Stimulated activated CD8-positive, alpha-beta memory T cell treated with anti-CD3 and anti-CD28 coated beads, Interleukin-12 subunit alpha, Interleukin-12 subunit beta, amount 100 ng/mL, for 1 hour (primary cell): Measurements from ENCODE around the gene ARHGEF11.

Source experiments
- DNase-seq: peaks from one replicate; pipeline ENCODE4 v3.0.0-alpha.2; 2020; ENCODE audit warnings: low read depth

The ARHGEF11 gene

DNA sequence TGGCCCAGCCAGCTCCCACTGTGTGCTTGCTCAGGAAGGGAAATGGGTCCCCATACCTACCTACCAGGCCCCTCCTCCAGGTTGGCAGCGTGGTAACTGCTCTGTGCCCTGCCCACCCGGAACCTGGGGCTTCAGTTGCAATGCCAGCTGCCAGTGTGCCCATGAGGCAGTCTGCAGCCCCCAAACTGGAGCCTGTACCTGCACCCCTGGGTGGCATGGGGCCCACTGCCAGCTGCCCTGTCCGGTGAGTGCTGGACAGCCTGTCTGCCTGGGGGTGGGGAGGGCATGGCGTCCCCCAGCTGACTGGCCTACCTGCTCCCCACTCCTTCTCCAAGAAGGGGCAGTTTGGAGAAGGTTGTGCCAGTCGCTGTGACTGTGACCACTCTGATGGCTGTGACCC lies 135.9 kb downstream of the ARHGEF11 start:
- no peak for DNase-seq

DNA sequence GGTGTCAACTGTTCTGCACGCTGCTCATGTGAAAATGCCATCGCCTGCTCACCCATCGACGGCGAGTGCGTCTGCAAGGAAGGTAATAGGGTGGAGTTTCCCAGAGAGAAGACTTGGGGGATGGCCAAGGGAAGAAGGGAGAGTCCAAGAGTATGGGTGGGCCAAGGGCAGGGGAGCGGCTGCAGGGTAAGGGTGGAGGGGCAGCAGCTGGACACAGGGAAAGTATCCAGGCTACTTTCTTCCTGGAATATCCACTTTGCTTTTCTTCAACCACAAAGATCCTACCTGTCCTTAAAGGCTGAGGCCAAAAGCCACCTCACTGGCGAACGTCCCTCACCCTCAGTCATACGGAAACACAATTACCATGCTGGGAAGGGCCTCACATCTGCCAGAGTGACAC lies 136.6 kb downstream of the ARHGEF11 start:
- DNase-seq = no peak

DNA sequence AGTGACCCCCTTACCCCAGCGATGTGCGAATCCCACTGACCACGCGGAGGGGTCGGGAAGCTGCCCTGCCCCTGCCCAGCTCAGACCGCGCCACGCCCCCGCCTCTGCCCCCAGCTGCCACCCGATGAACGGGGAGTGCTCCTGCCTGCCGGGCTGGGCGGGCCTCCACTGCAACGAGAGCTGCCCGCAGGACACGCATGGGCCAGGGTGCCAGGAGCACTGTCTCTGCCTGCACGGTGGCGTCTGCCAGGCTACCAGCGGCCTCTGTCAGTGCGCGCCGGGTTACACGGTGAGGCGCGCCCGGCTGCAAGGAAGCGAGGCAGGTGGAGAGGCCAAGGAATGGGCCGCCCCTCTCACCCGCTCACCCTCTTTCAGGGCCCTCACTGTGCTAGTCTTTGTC lies 137.0 kb downstream of the ARHGEF11 start:
- no peak for DNase-seq

DNA sequence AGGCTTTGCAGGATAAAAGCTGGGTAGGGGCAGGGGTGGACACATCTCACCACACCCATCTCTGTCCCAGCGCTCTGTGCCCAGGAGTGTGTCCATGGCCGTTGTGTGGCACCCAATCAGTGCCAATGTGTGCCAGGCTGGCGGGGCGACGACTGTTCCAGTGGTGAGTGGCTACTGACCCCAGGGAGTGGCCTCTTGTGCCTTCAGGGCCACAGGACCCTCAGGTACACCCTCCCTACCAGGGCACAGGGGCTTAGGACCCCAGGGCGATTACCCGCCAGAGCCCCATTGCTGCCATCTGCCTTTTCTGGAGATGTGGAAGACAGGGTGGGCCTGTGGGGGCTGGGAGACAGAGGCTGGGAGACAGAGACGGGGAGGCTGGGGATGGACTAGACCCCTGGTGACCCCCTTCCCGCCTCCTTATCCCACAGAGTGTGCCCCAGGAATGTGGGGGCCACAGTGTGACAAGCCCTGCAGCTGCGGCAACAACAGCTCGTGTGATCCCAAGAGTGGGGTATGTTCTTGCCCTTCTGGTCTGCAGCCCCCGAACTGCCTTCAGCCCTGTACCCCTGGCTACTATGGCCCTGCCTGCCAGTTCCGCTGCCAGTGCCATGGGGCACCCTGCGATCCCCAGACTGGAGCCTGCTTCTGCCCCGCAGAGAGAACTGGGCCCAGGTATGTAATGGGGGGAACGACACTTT lies 139.2 kb downstream of the ARHGEF11 start:
- no peak for DNase-seq

DNA sequence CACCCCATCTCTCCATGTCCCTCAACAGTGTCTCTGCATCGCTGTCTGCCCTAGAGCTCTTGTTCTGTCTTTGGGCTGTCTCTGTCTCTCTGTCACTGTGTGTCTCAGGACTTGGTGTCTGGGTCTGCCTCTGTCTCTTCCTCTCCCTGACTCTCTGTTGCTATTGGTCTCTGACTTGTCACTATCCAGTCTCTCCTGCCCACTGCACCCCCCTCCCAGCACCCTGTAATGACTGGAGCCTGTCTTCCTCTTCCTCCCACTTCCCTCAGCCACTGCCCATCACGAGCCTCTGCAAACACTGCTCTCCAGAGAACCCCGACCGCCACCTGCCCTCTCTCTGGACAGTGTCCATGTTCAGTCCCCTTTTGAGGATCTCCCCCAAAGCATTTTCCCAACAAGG lies 139.9 kb downstream of the ARHGEF11 start:
- DNase-seq = no peak

DNA sequence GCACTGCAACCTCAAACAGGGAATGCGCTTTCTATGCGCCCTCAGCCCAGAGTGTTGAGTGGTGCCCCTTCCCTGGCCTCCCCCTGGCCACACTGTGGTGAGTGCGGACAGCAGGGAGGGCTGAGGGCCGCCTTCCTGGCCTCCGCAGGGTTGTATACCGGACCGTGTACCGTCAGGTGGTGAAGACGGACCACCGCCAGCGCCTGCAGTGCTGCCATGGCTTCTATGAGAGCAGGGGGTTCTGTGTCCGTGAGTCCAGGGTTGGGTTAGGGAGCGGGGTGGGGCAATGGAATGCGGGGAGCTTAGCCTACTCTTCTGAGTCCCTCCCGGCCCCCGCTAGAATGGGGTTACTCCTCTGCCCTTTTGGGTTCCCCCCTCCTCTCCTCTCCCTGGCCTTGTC lies 140.4 kb downstream of the ARHGEF11 start:
- no peak for DNase-seq

DNA sequence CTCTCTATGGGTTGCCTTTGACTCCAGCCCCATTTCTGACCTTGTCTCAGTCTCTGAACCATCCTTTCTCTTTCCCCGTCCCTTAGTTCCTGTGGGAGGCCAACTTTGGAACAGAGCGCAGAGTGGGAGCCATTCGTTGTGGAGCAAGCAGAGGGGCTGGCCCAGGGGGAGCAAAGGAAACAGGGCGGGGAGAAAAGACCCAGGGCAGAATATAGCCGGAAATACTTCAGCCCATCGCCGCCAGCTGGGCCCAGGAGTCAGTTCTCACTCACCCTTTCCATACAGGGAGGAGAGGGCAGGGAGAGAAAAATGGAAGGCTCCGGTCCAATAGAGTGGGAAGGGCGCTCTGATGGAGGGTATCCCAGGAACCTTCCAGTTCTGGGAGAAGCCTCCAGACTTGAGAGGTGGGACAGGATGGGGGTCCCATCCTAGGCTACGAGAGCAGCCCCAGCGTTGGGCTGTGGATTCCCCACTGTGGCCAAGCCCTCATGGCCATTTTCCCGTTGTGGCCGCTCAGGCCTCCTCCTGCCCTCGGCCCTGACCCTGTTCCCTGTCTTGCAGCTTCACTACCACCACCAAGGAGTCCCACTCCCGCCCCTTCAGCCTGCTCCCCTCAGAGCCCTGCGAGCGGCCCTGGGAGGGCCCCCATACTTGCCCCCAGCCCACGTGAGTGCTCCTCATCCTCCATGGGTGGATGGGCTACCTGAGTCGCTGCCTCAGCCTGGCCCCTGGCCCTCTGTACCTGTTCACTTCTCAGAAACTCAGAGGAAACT lies 141.2 kb downstream of the ARHGEF11 start:
- no peak for DNase-seq

DNA sequence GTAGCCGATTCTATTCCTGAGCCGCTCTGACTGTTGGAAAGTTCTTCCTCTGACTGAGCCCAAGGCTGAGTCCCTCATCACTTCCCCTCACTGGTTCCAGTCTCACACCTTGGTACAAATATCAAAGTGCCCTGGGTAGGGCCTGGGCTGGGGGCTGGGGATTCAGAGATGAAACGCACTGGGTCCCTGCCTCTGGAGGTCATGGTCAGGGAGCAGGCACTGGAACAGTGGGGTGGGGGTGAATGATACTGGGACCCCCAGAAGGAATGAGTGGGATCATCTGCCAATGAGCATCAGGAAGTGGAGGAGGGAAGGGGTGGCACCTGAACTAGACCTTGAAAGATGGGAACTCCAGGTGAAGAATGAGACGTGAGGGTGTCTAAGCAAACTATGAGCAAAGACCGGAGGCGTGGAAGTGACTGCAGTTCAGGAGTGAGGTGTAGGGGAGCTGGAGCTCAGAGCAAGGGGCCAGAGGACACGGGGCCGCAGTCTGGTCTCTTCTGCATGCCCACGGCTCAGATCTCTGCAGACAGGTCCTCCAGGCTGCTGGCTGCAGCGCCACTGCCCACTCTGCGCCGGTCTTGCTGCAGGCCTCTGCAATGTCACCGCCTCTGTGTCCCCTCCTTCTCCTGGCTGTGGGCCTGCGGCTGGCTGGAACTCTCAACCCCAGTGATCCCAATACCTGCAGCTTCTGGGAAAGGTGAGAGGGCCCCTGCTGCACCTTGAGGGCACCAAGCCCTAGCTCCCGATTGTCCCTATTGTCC lies 142.0 kb downstream of the ARHGEF11 start:
- DNase-seq = no peak

DNA sequence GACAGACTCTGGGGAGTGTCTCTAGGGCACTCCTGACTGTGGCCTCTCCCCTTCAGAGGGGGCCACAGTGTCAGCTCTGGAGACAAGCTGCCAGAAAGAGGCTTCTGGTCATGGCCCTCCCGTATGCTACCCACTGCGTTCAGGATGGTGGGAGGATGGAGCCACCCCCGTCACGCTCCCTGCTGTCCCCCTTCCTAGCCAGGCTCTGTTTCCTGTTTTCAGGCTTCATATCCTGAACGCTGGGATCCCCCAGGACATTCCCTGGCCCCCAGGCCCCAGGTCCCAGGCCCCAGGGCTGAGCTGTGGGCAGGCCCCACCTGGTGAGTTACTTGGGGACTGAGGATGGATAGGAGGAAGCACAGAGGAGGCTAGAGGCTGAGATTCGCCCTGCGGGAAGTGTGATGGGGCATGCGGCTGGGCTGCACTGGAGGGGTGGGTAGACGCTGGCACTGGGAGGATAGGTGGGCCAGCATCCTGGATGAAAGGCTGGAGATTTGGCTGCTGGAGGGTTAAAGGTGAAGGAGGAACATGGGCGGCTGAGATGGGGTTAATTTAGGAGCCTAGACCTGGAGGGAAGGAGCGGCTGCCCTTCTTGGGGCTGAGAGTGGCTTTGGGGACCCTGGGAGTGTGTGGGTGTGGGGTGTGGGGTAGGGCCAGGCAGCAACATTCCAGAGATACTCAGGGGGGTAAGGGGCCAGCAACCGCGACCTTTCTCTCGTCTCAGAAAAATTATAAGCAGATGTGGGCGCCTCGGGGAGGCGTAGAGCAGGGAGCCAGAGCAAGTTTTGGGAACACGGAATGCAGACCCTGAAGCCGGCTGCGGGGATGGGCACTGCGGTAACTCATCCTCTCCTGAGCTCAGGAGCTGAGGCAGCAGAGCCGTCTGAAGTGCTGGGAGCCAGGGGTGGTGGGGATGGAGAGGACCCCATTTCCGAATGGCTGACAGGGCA lies 143.3 kb downstream of the ARHGEF11 start:
- no peak for DNase-seq

DNA sequence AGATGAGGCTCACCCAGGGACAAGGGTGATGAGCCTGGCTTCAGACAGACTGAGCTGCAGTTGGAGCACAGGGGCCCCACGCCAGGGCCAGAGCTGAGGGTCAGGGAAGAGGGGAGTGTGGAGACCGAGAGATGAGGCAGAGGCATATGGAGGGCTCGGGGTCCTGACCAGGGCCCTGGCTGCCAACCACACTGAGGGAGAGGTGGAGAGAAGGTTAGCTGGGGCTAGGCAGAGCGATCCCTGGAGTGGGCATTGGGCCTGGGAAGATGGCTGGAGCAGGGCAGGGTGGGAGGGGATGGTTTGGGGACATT lies 144.0 kb downstream of the ARHGEF11 start:
- no peak for DNase-seq

DNA sequence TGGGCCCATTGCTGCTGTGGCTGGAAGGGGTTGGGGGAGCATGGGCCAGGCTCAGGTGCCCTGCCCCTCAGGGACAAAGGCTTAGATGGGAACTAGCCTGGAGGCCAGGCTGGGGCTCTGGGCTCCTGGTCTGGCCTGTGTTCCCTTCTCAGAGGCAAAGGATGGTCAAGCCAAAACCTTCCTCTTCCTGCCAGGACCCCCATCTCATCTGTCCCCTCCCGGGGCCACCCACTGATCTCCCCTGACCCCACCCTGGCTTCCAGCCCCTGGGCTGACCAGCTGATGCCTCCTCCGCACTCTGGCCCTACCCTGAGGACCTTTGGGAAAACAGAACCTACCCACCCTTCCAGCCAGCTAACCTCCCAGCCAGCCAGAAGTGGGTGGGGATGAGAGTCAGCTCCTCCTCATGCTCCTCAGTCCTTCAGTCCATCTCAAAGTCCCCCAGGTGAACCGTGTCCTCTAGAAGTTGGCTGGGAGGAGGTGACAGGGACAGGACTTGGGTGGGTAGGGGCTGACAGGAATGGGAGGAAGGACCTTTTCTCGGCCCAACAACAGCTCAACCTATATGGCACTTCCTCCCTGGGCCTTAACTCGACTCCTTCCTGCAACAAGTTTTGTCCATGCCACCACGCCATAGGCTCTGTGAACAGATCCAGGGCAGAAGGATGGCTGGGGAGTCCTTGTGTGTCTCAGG lies 144.5 kb downstream of the ARHGEF11 start:
- DNase-seq = no peak

DNA sequence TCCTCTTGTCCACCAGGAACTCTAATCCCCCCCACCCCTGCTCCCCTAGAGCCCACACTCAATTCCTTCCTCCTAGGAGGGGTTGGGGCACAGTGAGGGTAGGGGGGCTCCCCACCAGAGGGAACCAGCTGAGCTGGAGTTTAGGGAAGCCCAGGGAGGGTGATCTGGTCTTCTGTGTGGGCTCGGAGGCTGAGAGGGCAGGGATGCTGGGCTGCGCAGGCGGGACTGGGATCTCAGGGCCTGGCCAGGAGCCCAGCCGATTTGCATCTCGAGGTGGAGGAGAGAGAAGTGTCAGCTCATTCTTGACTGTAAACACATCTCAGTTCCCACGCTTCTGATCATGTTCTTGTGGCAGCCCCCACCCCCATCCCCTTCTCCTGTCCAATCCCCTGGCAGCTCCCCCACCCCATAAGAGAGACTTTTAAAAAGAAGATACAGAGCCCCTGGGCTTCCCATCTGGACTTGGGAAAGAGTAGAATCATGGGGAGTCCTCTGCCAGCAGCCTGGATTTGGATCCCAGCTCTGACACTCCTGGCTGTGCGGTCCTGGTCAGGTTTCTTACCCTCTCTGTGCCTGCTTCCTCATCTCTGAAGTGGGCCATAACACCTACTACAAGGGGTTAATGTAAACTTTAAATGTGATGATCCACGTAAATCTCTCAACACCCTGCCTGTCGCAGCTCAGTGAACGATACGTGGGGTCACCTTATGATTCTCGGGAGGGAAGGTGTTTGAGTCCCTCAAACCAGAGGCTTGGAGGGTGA lies 145.4 kb downstream of the ARHGEF11 start:
- no peak for DNase-seq

DNA sequence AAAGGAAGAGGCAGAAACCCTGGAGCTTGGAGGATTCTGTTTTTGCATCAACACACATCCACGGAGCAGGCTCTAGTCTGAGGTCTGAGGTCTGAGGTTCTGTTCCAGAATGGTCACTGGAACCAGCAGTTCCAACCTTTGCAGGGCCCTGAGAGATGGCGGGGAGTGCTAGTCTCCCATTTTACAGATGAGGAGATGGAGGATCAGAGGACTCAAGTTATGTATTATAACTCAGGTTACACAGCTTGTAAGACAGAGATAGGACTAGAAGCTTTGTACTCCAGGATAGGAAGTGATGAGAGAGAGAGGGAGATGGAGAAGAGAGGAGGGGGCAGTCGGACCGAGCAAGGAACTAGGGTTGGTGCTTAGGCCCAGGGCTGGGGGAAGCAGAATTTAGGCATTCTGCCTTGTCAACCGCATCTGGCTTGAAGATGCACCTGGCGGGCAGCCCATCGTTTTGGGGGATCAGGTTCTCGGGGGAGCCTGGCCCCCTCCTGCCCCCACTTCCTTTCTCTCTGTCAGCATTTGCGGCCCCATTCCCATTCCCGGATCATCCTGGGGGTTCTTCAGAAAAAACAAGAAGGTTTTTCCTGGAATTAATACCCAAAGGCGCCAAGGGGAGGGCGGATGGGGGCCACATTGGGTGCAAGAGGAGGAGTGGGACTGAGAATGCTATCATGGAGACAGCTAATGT lies 146.4 kb downstream of the ARHGEF11 start:
- no peak for DNase-seq

DNA sequence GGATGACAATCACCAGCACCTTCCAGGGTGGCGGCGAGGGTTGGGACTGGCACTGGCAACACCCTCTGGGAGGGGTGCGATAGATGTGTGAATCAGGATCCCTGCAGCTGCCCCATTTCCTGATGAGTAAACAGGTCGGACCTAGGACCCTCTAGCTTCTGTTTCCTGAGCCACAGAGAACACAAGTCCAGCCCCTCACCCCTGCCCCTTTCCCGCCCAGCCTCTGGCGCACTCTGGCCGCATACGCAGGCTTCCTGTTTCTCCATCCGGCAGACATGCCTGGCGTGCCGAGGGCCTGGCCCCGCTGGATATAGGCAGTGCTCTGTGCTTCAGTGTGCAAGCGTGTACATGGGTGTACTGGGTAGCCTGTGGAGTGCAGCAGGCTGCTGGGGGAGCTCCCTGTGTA lies 147.4 kb downstream of the ARHGEF11 start:
- DNase-seq = no peak

DNA sequence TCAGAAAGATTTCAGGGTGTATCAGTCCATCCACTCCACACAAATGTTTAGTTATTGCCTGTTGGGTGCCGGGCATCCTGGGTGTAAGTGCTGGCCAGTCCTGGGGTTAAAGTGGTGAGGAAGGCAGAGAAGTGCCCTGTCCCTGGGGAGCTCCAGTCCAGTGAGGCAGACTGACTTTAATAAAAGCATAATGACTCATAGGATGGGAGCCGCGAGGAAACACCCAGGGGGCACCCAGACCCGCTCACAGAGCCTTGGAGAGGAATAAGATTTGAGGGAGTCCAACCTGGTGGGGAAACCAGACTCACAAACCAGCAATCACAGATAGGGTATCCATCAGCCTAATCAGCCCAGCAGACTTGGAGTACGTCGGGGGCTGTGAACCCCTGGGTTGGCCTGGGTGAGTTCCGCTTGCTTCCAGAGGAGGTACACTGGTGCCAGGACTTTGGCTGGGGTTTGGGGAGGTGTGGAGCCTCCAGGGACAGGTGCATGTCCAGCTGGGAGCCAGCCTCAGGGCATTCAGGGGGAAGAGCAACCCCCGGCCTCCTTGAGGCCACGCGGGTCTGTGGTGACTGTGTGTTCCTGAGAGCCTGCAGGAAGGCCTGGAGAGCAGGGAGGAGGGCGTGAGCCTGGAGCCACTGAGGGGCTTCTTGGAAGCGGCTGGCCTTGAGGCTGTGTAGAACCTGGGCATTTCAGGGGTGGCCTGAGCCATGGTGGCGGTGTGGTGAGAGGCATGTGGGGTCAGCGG lies 148.3 kb downstream of the ARHGEF11 start:
- no peak for DNase-seq

DNA sequence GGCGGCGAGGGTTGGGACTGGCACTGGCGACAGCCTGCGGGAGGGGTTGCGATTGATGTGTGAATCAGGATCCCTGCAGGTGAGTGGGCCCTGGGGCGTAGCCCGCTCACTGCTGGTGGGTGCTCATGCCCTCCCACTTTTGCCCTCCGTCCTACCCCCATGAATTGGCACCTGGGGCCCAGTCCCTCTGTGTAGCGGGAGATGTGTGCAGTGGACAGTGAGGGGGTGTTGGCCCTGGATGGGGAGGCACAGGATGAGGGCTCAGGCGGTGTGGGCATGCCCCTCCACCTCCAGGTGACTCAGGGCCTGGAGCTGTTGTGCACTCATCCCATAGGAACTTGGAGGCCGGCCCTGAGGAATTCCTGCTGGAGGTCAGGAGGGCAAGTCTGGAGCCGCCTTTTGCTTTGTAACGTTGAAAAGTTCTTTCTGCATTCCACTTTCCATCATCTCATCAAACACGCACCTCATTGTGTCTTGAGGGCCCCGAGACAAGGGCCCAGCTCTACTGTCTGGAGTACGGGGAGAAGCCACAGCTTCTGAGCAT lies 149.0 kb downstream of the ARHGEF11 start:
- DNase-seq = no peak

DNA sequence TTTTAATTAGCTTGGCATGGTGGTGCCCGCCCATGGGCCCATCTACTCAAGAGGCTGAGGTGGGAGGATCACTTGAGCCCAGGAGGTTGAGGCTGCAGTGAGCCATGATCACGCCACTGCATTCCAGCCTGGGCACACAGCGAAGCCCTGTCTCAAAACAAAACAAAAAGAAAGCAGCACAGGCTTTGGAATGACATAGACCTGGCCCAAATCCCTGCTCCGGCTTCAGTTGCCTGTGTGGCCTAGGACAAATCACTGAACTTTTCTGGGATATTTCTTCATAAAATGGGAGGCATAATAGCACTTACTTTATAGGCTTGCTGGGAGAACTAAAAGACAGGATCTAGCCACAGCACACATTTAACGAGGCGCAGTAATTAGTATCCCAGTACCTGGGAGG lies 149.6 kb downstream of the ARHGEF11 start:
- no peak for DNase-seq

DNA sequence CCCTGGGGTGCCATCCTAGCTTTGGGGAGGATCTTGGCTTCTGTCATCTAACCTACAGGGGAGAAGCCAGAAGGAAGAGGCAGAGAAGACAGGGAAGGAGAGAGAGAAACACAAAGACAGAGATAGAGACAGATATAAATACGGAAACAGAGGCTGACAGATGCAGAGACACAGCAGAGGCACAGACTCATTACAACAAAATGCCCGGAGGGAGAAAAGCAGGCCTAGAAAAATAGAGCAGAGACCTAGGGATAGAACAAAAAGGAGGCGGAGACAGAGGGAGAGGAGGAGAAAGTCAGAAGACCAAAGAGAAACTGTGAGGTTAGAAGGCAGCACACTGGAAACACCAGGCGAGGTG lies 150.1 kb downstream of the ARHGEF11 start:
- DNase-seq = no peak
